IMR-90 (cell line): ENCODE data around the gene FBXL20. TPM values are rescaled to one million over a fixed set of nuclear protein-coding genes. Genes with fewer than 3 reads are reported as not detected.

Source experiments
- ATAC-seq: fragments of 200-7000 bp; cut with Tn5 transposase; 2 replicates; pipeline ENCODE4 v1.9.1; 2020; ENCODE audit warnings: low read depth, mild to moderate bottlenecking, moderate library complexity
- BruUV-seq: library from RNA; stranded (reverse); fragments of 400-500 nt; replicated peaks from 2 replicates; lab custom pipeline; 2021; lab: Mats Ljungman, UMichigan
- CTCF ChIA-PET: fragments of 300-600 bp; formaldehyde crosslinking; extraction: SDS; loops from one replicate; lab custom pipeline; 2021; ENCODE audit warnings: antibody characterized with exemption; lab: Yijun Ruan, JAX
- POLR2A ChIA-PET: fragments of 300-600 bp; sonication (Branson Sonifier 250); formaldehyde crosslinking; loops from one replicate; lab custom pipeline; 2022; ENCODE audit warnings: antibody characterized with exemption; ENCODE audit not compliant: unreplicated experiment; lab: Charles Lee
- DNase-seq: peaks from one replicate; pipeline ENCODE4 v3.0.0; 2013
- H2AFZ ChIP-seq: replicated peaks from 2 replicates; pipeline ENCODE3; 2013; ENCODE audit warnings: low read length, mild to moderate bottlenecking; ENCODE audit not compliant: poor library complexity
- H2AK5ac ChIP-seq: 2 replicates; pipeline ENCODE4 v1.6.1; 2013; ENCODE audit warnings: low read depth, low read length, inconsistent platforms
- H2AK9ac ChIP-seq: replicated peaks from 2 replicates; pipeline ENCODE3; 2013; ENCODE audit warnings: mild to moderate bottlenecking, low read depth, low read length, moderate library complexity; ENCODE audit not compliant: poor library complexity
- H2BK120ac ChIP-seq: 2 replicates; pipeline ENCODE4 v1.6.1; 2013; ENCODE audit warnings: low read depth, low read length, inconsistent platforms
- H2BK15ac ChIP-seq: 3 replicates; pipeline ENCODE4 v1.6.1; 2013; ENCODE audit warnings: low read depth, low read length, inconsistent platforms
- H2BK20ac ChIP-seq: 2 replicates; pipeline ENCODE4 v1.6.1; 2013; ENCODE audit warnings: low read depth, mild to moderate bottlenecking, inconsistent platforms, low read length, moderate library complexity
- H2BK5ac ChIP-seq: 2 replicates; pipeline ENCODE4 v1.6.1; 2013; ENCODE audit warnings: mild to moderate bottlenecking, low read depth, low read length, inconsistent platforms; ENCODE audit not compliant: poor library complexity, severe bottlenecking
- H3K14ac ChIP-seq: replicated peaks from 2 replicates; pipeline ENCODE4 v1.6.1; 2013; ENCODE audit warnings: low read depth, low read length, inconsistent platforms
- H3K18ac ChIP-seq: 2 replicates; pipeline ENCODE4 v1.6.1; 2013; ENCODE audit warnings: low read depth, low read length, control low read depth
- H3K23ac ChIP-seq: 2 replicates; pipeline ENCODE4 v1.6.1; 2013; ENCODE audit warnings: low read depth, low read length, inconsistent platforms
- H3K27ac ChIP-seq: 2 replicates; pipeline ENCODE4 v1.5.1; 2013; ENCODE audit warnings: mild to moderate bottlenecking, control low read depth, low read length; ENCODE audit not compliant: insufficient read depth
- H3K27me3 ChIP-seq: 2 replicates; pipeline ENCODE4 v1.6.1; 2013; ENCODE audit warnings: low read length; ENCODE audit not compliant: control insufficient read depth, insufficient read depth
- H3K36me3 ChIP-seq: 2 replicates; pipeline ENCODE4 v1.6.1; 2013; ENCODE audit warnings: low read length, mixed read lengths; ENCODE audit not compliant: control insufficient read depth, insufficient read depth
- H3K4ac ChIP-seq: 2 replicates; pipeline ENCODE4 v1.6.1; 2013; ENCODE audit warnings: low read depth, low read length, inconsistent platforms
- H3K4me1 ChIP-seq: 2 replicates; pipeline ENCODE4 v1.6.1; 2013; ENCODE audit warnings: low read length, mixed read lengths; ENCODE audit not compliant: control insufficient read depth, insufficient read depth
- H3K4me2 ChIP-seq: 2 replicates; pipeline ENCODE4 v1.6.1; 2013; ENCODE audit warnings: low read depth, mild to moderate bottlenecking, control low read depth, low read length, moderate library complexity
- H3K4me3 ChIP-seq: 2 replicates; pipeline ENCODE4 v1.5.1; 2013; ENCODE audit warnings: low read depth, mild to moderate bottlenecking, control low read depth, low read length, moderate library complexity; ENCODE audit not compliant: insufficient read depth
- H3K56ac ChIP-seq: 2 replicates; pipeline ENCODE4 v1.6.1; 2013; ENCODE audit warnings: low read length, inconsistent platforms; ENCODE audit not compliant: insufficient read depth; ENCODE audit errors: extremely low read depth
- H3K79me1 ChIP-seq, 2 experiments: 2 replicates each; pipeline ENCODE4 v1.6.1; 2013; ENCODE audit warnings: low read length in 2 of 2, inconsistent platforms in 1 of 2, low read depth in 1 of 2
- H3K9ac ChIP-seq: 2 replicates; pipeline ENCODE4 v1.6.1; 2013; ENCODE audit warnings: low read depth, low read length, control low read depth
- H3K9me1 ChIP-seq: 2 replicates; pipeline ENCODE4 v1.6.1; 2013; ENCODE audit warnings: low read length, inconsistent platforms; ENCODE audit not compliant: insufficient read depth
- H3K9me3 ChIP-seq: 2 replicates; pipeline ENCODE4 v1.6.1; 2013; ENCODE audit warnings: low read length; ENCODE audit not compliant: control insufficient read depth, insufficient read depth
- H4K20me1 ChIP-seq: 2 replicates; pipeline ENCODE4 v1.6.1; 2013; ENCODE audit warnings: low read length, inconsistent platforms; ENCODE audit not compliant: insufficient read depth
- H4K5ac ChIP-seq: 2 replicates; pipeline ENCODE4 v1.6.1; 2013; ENCODE audit warnings: mild to moderate bottlenecking, low read depth, low read length, control low read depth
- H4K8ac ChIP-seq, 2 experiments: 2 replicates each; pipeline ENCODE4 v1.6.1; 2013; ENCODE audit warnings: low read depth in 2 of 2, low read length in 2 of 2, control low read depth in 1 of 2, inconsistent platforms in 1 of 2
- H4K91ac ChIP-seq: 2 replicates; pipeline ENCODE4 v1.6.1; 2013; ENCODE audit warnings: low read depth, low read length, inconsistent platforms; ENCODE audit not compliant: insufficient read depth
- BHLHE40 ChIP-seq: fragments of 150-350 bp; IDR thresholded peaks from 2 replicates; pipeline ENCODE4 v1.6.1; 2016; ENCODE audit warnings: mild to moderate bottlenecking, low read depth, low read length
- CEBPB ChIP-seq: IDR thresholded peaks from 2 replicates; pipeline ENCODE4 v1.6.1; 2012; ENCODE audit warnings: low read depth, low read length, improper control_type of control experiment
- CHD1 ChIP-seq: IDR thresholded peaks from 2 replicates; pipeline ENCODE4 v1.6.1; 2012; ENCODE audit warnings: low read depth, low read length, improper control_type of control experiment
- FOS ChIP-seq: fragments of 150-350 bp; IDR thresholded peaks from 2 replicates; pipeline ENCODE4 v1.6.1; 2016; ENCODE audit warnings: low read depth, low read length
- MAFK ChIP-seq: IDR thresholded peaks from 2 replicates; pipeline ENCODE4 v1.6.1; 2012; ENCODE audit warnings: low read depth, low read length, improper control_type of control experiment
- MAZ ChIP-seq: IDR thresholded peaks from 2 replicates; pipeline ENCODE4 v1.6.1; 2012; ENCODE audit warnings: low read depth, mild to moderate bottlenecking, low read length, improper control_type of control experiment, moderate library complexity, borderline replicate concordance
- MXI1 ChIP-seq: IDR thresholded peaks from 2 replicates; pipeline ENCODE4 v1.6.1; 2012; ENCODE audit warnings: low read depth, mild to moderate bottlenecking, low read length, moderate library complexity, borderline replicate concordance
- NFE2L2 ChIP-seq: fragments of 150-350 bp; IDR thresholded peaks from 2 replicates; pipeline ENCODE4 v1.6.1; 2016; ENCODE audit warnings: low read depth, mild to moderate bottlenecking, low read length
- POLR2A ChIP-seq: IDR thresholded peaks from 2 replicates; pipeline ENCODE4 v1.6.1; 2012; ENCODE audit warnings: mild to moderate bottlenecking, low read depth, low read length
- RAD21 ChIP-seq: IDR thresholded peaks from 2 replicates; pipeline ENCODE4 v1.6.1; 2012; ENCODE audit warnings: low read length, improper control_type of control experiment
- RCOR1 ChIP-seq: IDR thresholded peaks from 2 replicates; pipeline ENCODE4 v1.6.1; 2012; ENCODE audit warnings: mild to moderate bottlenecking, low read length, improper control_type of control experiment; ENCODE audit not compliant: insufficient replicate concordance
- RFX5 ChIP-seq: IDR thresholded peaks from 2 replicates; pipeline ENCODE4 v1.8.0; 2012; ENCODE audit warnings: low read depth, mild to moderate bottlenecking, low read length, moderate library complexity
- SMC3 ChIP-seq: fragments of 150-350 bp; IDR thresholded peaks from 2 replicates; pipeline ENCODE4 v1.6.1; 2016; ENCODE audit warnings: low read depth, mild to moderate bottlenecking, antibody characterized with exemption, low read length, moderate library complexity
- whole genome bisulfite sequencing, 2 experiments: methylation state at CpG; one replicate each; pipeline versions ENCODE4 v1.1.5 to v1.1.7; 2013; ENCODE audit warnings: missing lambda C conversion rate in 2 of 2; ENCODE audit not compliant: insufficient read length in 1 of 2; ENCODE audit errors: extremely low coverage in 2 of 2; 5-methylcytosine and 5-hydroxymethylcytosine counted together
- dilution Hi-C: fragments of 300-500 bp; cut with HindIII; formaldehyde crosslinking; loops from one replicate; pipeline ENCODE4 v1.14.3; 2018; ENCODE audit warnings: low sequenced_read_pairs; ENCODE audit not compliant: unreplicated experiment
- in situ Hi-C: fragments of 300-500 bp; cut with MboI; formaldehyde crosslinking; loops from 3 replicates; pipeline ENCODE4 v1.14.3; 2019; ENCODE audit warnings: low sequenced_read_pairs, inconsistent platforms, mixed read lengths
- intact Hi-C: fragments of 100-400 bp; cut with micrococcal nuclease; formaldehyde crosslinking; loops from 2 replicates; pipeline ENCODE4 v1.10.0; 2022
- polyA plus RNA-seq, 3 experiments: library from polyadenylated mRNA; depleted of rRNA; stranded (reverse); fragments of >200 nt; gene quantifications; 2 replicates each; pipeline ENCODE4 v1.2.3, GENCODE V29; 2012; ENCODE audit warnings: low replicate concordance in 1 of 3
- total RNA-seq: library from RNA; depleted of rRNA; stranded (reverse); fragments of >200 nt; gene quantifications from 2 replicates; pipeline ENCODE4 v1.2.3, GENCODE V29; 2012
- TF ChIP-seq, protein P1 (sequence below): fragments of 150-350 bp; IDR thresholded peaks from 2 replicates; pipeline ENCODE4 v1.6.1; 2016; ENCODE audit warnings: low read depth, mild to moderate bottlenecking, low read length, moderate library complexity, borderline replicate concordance
- TF ChIP-seq, protein P2 (sequence below): conservative IDR thresholded peaks from 2 replicates; pipeline ENCODE4 v1.5.1; 2012; ENCODE audit warnings: mild to moderate bottlenecking, low read depth, low read length, improper control_type of control experiment
- TF ChIP-seq, protein P3 (sequence below): fragments of 150-350 bp; IDR thresholded peaks from 2 replicates; pipeline ENCODE4 v1.6.1; 2017; ENCODE audit warnings: mild to moderate bottlenecking, antibody characterized with exemption, low read length, low read depth

FBXL20 gene
- total and polyA plus RNA-seq, 2 of the 4 experiments (the other 2 are of a cell fraction), result 4.1 to 13.8 TPM

DNA sequence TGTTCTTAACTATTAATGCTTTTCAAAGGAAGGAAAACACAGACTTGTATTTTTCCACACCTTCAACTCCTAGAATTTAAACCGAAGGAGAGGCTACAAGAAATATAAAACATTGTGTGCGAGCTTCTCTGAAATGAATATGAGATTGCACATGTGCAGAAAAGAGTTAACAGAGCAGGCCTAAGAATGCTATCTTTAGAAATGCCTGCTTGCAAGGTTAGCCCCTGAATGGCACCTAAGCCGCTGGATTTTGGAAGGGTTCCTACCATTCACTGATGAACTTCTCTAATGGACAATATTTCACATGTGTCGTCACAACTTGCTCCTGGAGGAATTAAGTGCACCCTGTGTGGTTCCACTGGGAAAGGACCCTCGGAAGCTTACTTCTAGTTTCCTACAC, 69.3 kb downstream of the FBXL20 start:
- WGBS, 2 experiments, result 100% methylated on average over 1 of the region's 5 CpGs; no CpG with 5 or more reads in 1 of the 2 experiments
- Histone ChIP-seq H3K4me1 (no peaks in the 10 kb centered on the region), H3K27ac (no peak overlapping the region), H4K8ac (no peak overlapping the region), H3K14ac (no peak overlapping the region), H3K36me3 (no peaks in the 10 kb centered on the region), H3K4me2 (no peak overlapping the region), H4K91ac (no peak overlapping the region), H3K79me1 (no peaks in the 10 kb centered on the region; a peak in 1 of 4 replicates), H2BK5ac (no peak overlapping the region), H2AK5ac (no peak overlapping the region), H3K18ac (no peak overlapping the region), H3K56ac (no peak overlapping the region), H2BK15ac (no peak overlapping the region), H4K20me1 (no peaks in the 10 kb centered on the region), H3K4me3 (no peak overlapping the region), H2BK120ac (no peak overlapping the region), H3K27me3 (no peaks in the 10 kb centered on the region), H2BK20ac (no peak overlapping the region), H2AFZ (no peak overlapping the region), H3K9me1 (no peaks in the 10 kb centered on the region), H3K9me3 (no peaks in the 10 kb centered on the region), H3K23ac (no peak overlapping the region), H2AK9ac (no peak overlapping the region), H3K4ac (no peak overlapping the region), H4K5ac (no peak overlapping the region), H3K9ac (no peak overlapping the region)
- DNase-seq (no peak), ATAC-seq (no peak)
- no TSS peak for BruUV-seq
- TF ChIP-seq MAFK (no peak), MAZ (no peak), SMC3 (no peak), FOS (no peak), RAD21 (no peak), NFE2L2 (no peak), RCOR1 (no peak), BHLHE40 (no peak), POLR2A (no peak), MXI1 (no peak), CEBPB (no peak), CHD1 (no peak), RFX5 (no peak)
- TF ChIP-seq, protein P1, sequence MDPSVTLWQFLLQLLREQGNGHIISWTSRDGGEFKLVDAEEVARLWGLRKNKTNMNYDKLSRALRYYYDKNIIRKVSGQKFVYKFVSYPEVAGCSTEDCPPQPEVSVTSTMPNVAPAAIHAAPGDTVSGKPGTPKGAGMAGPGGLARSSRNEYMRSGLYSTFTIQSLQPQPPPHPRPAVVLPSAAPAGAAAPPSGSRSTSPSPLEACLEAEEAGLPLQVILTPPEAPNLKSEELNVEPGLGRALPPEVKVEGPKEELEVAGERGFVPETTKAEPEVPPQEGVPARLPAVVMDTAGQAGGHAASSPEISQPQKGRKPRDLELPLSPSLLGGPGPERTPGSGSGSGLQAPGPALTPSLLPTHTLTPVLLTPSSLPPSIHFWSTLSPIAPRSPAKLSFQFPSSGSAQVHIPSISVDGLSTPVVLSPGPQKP, result no peak
- TF ChIP-seq, protein P2, sequence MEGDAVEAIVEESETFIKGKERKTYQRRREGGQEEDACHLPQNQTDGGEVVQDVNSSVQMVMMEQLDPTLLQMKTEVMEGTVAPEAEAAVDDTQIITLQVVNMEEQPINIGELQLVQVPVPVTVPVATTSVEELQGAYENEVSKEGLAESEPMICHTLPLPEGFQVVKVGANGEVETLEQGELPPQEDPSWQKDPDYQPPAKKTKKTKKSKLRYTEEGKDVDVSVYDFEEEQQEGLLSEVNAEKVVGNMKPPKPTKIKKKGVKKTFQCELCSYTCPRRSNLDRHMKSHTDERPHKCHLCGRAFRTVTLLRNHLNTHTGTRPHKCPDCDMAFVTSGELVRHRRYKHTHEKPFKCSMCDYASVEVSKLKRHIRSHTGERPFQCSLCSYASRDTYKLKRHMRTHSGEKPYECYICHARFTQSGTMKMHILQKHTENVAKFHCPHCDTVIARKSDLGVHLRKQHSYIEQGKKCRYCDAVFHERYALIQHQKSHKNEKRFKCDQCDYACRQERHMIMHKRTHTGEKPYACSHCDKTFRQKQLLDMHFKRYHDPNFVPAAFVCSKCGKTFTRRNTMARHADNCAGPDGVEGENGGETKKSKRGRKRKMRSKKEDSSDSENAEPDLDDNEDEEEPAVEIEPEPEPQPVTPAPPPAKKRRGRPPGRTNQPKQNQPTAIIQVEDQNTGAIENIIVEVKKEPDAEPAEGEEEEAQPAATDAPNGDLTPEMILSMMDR, result no peak
- TF ChIP-seq, protein P3, sequence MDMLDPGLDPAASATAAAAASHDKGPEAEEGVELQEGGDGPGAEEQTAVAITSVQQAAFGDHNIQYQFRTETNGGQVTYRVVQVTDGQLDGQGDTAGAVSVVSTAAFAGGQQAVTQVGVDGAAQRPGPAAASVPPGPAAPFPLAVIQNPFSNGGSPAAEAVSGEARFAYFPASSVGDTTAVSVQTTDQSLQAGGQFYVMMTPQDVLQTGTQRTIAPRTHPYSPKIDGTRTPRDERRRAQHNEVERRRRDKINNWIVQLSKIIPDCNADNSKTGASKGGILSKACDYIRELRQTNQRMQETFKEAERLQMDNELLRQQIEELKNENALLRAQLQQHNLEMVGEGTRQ, result no peak
- ChIA-PET POLR2A (no interaction called here), CTCF (no interaction called here)
- in situ Hi-C loops, result no loop called here
- intact Hi-C loops, result no loop called here
- dilution Hi-C loops, result no loop called here
